K562 (cell line): ENCODE measurements around the gene SLC19A1.

Experiments used
- BRF2 ChIP-seq: IDR thresholded peaks from 3 replicates; pipeline ENCODE4 v1.6.1; 2011; ENCODE audit warnings: borderline replicate concordance, mild to moderate bottlenecking; ENCODE audit not compliant: insufficient read length, insufficient read depth
- CBFB ChIP-seq: sonication (generic); formaldehyde crosslinking; IDR thresholded peaks from 2 replicates; pipeline ENCODE4 v1.4.0; 2020; ENCODE audit warnings: mild to moderate bottlenecking, missing genetic modification reagents
- CCAR2 ChIP-seq: fragments of 200-400 bp; formaldehyde crosslinking; IDR thresholded peaks from 2 replicates; pipeline ENCODE4 v1.6.1; 2017; ENCODE audit warnings: mild to moderate bottlenecking, low read depth, low read length
- CTCF ChIP-seq, 3 experiments: IDR thresholded peaks in 2 of 3; conservative IDR thresholded peaks in 1 of 3; 2 replicates each; pipeline ENCODE4 v1.5.1; 2011 to 2012; ENCODE audit warnings: low read length in 3 of 3, mild to moderate bottlenecking in 3 of 3, control low read depth in 2 of 3, improper control_type of control experiment in 1 of 3, inconsistent platforms in 1 of 3, low read depth in 1 of 3, mixed read lengths in 1 of 3, moderate library complexity in 1 of 3; ENCODE audit not compliant: insufficient read depth in 2 of 3
- CXXC5 ChIP-seq: fragments of 250-450 bp; sonication (Bioruptor Pico); IDR thresholded peaks from 2 replicates; pipeline ENCODE4 v1.8.0; 2022; ENCODE audit warnings: inconsistent platforms, mild to moderate bottlenecking, moderate library complexity
- E2F8 ChIP-seq: fragments of 450-650 bp; IDR thresholded peaks from 2 replicates; pipeline ENCODE4 v1.7.1; 2018; ENCODE audit warnings: mild to moderate bottlenecking, low read depth; ENCODE audit not compliant: partially characterized antibody
- ETV6 ChIP-seq, 3 experiments: fragments of 150-350 bp in 1 of 3; sonication (generic) in 1 of 3; formaldehyde crosslinking in 1 of 3; IDR thresholded peaks; 2 replicates each; pipeline versions ENCODE4 v1.6.1 to v1.8.0; 2014 to 2022; ENCODE audit warnings: borderline replicate concordance in 2 of 3, low read depth in 2 of 3, antibody characterized with exemption in 1 of 3, low read length in 1 of 3, mild to moderate bottlenecking in 1 of 3, missing genetic modification reagents in 1 of 3
- MCM3 ChIP-seq: fragments of 450-650 bp; IDR thresholded peaks from 2 replicates; pipeline ENCODE4 v1.6.1; 2016
- NFYB ChIP-seq: IDR thresholded peaks from 2 replicates; pipeline ENCODE4 v1.6.1; 2011; ENCODE audit warnings: mild to moderate bottlenecking, moderate library complexity; ENCODE audit not compliant: insufficient read length; ENCODE audit errors: extremely low read depth
- RNF2 ChIP-seq: sonication (generic); IDR thresholded peaks from 2 replicates; pipeline ENCODE4 v1.6.1; 2016
- ZBTB5 ChIP-seq: fragments of 450-650 bp; IDR thresholded peaks from 2 replicates; pipeline ENCODE4 v1.6.1; 2017; ENCODE audit warnings: antibody characterized with exemption

GRCh38 chr21:45488931-45489721, 53.1 kb downstream of the SLC19A1 start:
- TF ChIP-seq ETV6 (IDR thresholded peaks at IDR 0.05; ENCODE audit: borderline replicate concordance in 1 of 2, low read depth in 2 of 2, low read length in 1 of 2) (no peak), ETV6 (CRISPR knock-in tag; IDR thresholded peaks at IDR 0.05; ENCODE audit: borderline replicate concordance) (no peak), CTCF (IDR thresholded peaks at IDR 0.05 in 2 of 3, conservative IDR thresholded peaks at IDR 0.05 in 1 of 3; ENCODE audit: insufficient read depth in 2 of 3, low read depth in 1 of 3, low read length in 3 of 3) (no peak), MCM3 (no peak), CXXC5 (CRISPR knock-in tag) (no peak), NFYB (no peak), CCAR2 (no peak), CBFB (CRISPR knock-in tag) (no peak), BRF2 (no peak), E2F8 (no peak), RNF2 (no peak), ZBTB5 (no peak)
